Skin epidermis (tissue), 12 donors: ENCODE results near the gene ANKRD36B.
"Not testable (repeated sequence)": the region's sequence is repeated elsewhere in the genome, so short reads cannot be mapped to it uniquely, and the experiment has no call there.

Experiments used
- H3K27ac ChIP-seq, 21 experiments: fragments of 200-600 bp; sonication (generic) in 11 of 21; one replicate each; pipeline ENCODE4 v1.5.0; 2020; ENCODE audit warnings: mild to moderate bottlenecking in 3 of 21, inconsistent platforms in 2 of 21, moderate library complexity in 2 of 21
- H3K4me3 ChIP-seq, 7 experiments: fragments of 200-600 bp; sonication (generic) in 2 of 7; one replicate each; pipeline ENCODE4 v1.5.0; 2020; ENCODE audit warnings: inconsistent platforms in 2 of 7, mild to moderate bottlenecking in 2 of 7, moderate library complexity in 1 of 7

Gene ANKRD36B

DNA sequence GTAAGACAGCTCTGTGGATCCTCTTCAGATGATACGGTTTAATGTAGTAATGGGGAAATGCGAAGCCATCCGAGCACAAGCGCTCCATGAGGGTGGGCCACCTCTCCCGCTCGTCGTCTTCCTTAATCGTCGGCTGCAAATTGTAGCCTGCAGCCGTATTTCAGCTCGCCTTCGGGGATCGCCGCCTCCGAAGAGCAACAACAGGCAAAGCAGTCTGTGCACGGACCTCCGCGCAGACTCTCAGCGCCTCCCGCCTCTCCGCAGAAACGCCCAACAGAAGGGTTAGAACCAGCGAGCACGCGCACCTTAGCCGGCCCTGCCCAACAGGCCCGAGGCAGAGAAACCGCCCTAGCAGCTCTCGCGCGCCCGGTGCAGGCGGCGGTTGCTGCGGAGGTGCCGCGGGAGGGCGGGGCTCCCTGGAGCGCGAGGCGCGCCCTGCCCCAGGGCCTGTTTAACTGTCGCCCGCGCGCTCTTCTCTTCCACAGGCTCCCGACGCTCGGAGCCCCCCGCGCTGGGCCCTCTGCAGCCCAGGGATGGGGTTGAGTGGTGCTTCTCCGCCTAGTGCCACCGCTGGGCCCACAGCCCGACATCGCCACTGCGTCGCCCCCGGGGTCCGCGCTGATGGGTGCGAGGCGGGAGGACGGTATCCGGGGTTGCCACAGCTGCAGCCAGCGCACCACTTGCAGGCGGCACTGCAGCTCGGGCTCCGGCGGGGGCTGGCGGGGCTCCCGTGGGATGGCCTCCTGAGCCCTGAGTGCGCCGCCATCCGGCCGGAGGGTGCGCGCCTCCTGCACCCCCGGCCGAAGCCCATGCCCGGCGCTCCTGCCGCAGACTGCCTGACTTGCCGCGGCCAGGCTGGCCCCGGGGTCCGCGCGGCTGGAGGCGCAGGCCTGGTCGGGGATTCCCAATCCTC lies at the start of gene ANKRD36B:
Gene ANKRD36B, minus strand, starts transcription at position 280 of the 913 bp plus-strand sequence. Its CDS starts 192 bp downstream, at position 88.
- peak within 1 kb of the TSS; percentile 74 to 95 (median 92) for H3K27ac ChIP-seq
- H3K4me3 ChIP-seq: peak within 1 kb of the TSS; percentile 40 to 60 (median 53)

DNA sequence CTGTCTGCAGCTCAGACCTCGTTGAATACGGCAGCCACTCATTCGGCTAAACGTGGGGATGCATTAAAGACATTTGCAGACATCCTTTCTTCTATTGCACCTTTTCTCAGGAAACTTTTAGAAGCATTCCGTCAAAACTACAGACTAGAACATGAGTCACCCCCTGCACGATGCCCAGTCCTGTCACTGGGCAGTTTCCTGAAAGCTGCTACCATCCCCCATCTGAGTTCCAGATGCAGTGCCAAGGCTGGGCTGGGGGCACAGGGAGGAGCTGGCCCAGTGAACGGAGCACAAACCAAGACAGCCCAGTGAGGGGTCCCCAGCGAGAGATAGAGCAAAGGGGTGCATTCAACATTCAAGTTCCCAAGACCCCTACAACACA lies 36.4 kb upstream of the ANKRD36B start:
- H3K4me3 ChIP-seq, H3K27ac ChIP-seq: not testable (repeated sequence)

DNA sequence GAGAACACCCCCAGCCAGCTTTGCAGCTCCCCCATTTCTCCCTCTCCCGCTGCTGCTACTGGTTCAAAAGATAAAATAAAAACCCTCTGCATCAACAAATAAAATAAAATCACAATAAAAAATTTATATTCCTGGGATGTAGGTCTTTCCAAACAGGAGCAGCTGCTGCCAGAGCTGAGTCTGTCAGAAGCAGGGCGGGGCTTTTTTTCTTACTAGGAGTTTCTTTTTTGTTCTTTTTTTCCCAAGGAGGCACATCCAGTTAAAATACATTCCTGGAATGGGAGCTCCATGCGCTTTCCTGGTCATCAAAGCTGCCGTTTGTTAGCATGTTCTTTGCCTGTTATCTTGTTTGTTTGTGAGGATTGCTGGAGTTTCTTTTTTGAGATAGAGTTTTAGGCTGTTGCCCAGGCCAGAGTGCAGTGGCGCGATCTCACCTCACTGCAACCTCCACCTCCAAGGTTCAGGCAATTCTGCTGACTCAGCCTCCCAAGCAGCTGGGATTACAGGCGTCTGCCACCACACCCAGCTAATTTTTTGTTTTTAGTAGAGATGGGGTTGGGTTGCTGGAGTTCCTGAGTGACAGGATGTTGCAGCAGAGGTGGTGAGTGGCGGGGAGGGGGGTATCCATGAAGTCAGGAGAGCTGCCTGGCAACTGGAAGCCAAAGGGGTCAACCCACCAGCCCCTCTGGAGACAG lies 35.8 kb upstream of the ANKRD36B start:
- not testable (repeated sequence) for H3K27ac ChIP-seq, H3K4me3 ChIP-seq

DNA sequence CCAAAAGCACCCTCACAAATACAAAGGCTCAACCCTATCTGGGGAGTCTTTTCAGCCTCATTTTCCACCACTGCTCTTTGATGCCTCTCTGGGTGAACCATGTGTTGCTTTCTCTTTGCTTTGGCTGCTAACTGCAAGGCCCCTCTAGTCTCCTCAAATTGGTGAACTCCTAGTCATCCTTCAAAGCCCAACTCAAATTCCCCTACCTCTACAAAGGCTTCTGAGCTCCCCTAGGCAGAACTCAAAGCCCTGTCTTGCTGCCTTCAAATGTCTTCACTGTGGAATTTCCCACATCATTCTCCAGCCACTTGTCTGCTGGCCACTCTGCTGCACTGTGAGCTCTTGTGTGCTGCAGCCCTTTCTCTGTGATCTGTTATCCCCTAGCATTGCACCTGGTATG lies 33.3 kb upstream of the ANKRD36B start:
- H3K4me3 ChIP-seq, H3K27ac ChIP-seq: not testable (repeated sequence)

DNA sequence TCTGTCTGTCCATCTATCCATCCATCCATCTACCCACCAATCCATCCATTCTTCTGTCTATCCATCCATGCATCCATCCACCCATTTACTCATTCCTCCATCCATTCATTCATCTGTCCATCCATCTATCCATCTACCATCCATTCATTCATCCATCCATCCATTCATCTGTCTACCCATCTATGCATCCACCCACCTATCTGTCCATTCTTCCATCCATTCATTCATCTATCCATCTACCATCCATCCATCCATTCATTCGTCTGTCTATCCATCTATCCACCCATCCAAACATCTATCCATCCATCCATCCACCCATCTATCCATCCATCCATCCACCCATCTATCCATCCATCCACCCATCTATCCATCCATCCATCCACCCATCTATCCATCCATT lies 30.8 kb upstream of the ANKRD36B start:
- H3K27ac ChIP-seq, H3K4me3 ChIP-seq: not testable (repeated sequence)

DNA sequence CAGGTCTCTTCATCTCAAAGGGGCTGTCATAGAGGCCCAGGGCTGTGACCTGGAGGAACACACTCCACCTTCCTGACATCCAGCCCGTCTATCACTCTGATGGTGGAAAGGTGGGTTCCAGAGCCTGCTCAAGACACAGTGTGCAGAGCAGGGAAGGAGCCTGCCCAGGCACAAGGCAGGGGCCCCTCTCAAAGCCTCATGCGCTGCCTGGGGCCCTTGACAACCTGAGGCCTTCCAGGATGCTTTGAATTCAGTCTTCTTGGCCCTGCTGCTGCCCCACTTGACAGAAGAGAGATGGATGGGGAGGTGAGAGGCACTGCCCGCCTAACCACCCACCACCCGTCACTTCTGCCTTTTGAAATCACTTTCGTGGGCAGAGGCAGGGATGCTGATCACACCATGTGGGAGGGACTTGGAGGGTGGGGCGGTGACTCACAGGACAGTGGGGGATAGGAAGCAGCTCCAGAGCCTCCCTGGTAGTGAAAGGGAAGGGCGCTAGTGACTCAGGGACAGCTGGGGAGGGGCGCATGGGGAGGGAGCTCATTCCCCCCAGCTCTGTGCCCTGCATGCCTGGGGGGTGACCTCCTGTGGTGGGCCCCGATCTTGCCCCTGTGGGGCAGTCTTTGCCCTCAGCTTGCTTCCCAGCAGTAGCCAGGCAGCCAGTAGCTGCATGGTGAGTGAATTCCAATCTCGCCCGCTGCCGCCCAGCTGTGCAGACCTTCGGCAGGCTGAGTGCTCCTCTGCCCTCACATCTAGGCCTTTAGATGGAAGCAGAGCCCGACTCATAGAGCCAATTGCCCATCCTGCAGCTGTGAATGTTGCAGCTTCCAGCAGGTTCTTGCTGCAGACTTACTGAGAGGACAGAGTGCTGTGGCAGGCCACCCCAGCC lies 29.5 kb upstream of the ANKRD36B start:
- not testable (repeated sequence) for H3K4me3 ChIP-seq, H3K27ac ChIP-seq

DNA sequence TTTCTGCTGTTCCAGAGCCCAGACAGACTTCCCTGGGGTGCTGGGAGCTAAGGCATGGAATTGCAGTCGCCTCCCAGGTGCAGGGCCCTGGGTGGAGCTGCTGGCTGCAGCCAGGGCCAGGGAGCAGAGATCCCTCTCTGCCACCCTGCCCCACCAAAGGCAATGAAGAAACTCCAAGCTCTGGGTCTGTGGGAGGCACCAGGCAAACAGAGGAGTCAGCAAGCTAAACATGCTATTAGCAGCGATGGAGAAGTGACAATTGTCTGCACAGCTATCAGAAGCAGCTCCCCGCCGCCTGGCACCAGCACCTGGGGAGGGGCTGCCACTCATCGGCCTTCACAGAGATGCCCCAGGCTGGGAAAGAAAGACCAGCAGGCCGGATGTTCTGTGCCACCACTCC lies 28.2 kb upstream of the ANKRD36B start:
- Histone ChIP-seq H3K4me3 (no peak overlapping the region), H3K27ac (no peak overlapping the region)

DNA sequence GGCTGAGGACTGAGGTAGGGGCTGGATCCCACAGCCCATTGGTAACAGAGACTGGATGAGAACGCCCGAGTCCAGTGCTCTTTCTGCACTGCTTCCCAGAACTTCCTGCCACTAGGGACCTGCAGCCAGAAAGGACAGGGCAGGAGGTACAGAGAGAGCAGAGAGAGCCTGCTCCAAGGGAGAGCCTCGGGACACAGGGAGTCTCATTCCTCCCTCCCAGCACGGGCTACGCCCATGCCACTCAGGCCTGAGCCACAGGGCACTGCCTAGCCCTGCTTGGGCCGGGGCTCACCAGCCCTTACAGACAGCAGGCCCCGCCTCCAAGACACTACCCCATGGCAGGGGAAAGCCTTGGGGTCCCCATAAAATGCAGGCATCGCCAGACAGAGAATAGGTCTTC lies 26.1 kb upstream of the ANKRD36B start:
- not testable (repeated sequence) for H3K4me3 ChIP-seq, H3K27ac ChIP-seq

DNA sequence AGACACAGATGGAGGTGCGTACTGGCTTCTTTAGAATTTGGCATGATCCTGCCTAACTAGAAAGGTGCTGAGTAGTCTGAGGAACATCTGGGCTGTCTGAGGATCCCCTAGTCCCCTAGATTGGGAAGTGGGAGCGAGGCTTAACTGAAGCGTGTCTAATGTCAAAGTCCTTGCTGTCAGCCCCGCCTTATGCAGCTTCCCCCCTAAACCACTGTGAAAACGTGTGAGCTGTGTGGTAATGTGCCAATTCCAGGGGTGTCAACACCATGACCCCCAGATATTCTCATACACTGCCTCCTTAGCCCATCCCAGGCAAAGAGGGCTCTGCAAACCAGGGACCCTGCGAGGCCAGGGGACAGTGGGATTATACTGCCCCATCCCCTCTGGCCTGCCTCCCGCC lies 22.2 kb upstream of the ANKRD36B start:
- not testable (repeated sequence) for H3K27ac ChIP-seq, H3K4me3 ChIP-seq

DNA sequence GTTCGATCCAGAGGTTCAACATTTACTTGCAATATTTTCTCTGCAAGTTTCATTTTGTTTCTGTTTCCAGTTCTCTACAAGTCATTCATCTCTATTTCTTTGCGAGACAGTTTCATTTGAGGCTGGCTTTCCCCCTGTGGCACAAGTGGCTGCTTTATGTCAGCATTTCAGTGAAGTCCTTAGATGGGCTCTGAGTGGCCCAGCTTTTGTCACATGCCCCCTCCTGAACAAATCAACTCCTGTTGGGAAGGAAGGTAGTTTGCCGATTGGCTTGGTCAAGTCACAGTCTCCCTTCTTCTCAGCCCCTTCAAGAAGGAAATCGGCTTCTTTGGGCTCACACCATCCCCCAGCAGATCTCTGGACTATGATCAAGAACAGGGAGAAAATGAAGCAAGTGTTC lies 19.1 kb upstream of the ANKRD36B start:
- not testable (repeated sequence) for H3K4me3 ChIP-seq, H3K27ac ChIP-seq

DNA sequence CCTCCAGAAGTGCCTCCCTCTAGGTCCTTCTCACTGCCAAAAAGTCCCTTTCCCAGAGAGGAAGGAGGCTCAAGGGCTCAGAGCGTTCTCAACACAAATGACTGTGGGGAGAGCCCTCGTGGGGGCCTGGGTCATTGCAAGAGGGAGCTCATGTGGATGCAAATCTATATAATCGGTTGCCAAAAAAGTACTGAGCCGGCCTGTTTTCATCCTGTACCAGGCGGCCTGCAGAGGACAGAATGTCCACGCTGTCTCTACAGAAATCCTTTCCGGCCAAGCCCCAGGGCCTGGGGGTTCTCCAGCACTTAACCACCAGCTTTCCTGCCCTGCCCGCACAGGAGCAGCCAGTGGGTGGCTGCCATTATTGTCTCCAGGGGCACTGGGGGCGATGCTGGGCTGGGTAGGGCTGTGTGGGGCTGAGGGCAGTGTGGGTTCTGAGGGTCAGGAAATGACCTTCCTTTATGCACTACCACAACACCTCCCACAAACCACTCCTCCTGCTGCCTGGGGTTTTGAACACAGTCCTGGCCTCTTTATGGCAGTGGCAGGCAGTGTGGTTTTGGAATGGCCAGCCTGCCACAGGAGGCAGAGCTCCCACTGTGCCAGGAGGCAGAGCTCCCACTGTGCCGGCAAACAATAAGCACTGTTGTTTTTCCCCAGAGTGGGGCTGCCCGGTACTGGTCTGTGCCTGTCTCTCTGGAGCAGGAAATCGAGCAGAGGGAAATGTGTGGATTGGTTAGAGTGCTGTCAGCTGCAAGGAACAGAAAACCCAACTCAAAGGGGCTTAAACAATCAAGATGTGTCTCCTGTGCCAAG lies 16.1 kb upstream of the ANKRD36B start:
- not testable (repeated sequence) for H3K4me3 ChIP-seq, H3K27ac ChIP-seq

DNA sequence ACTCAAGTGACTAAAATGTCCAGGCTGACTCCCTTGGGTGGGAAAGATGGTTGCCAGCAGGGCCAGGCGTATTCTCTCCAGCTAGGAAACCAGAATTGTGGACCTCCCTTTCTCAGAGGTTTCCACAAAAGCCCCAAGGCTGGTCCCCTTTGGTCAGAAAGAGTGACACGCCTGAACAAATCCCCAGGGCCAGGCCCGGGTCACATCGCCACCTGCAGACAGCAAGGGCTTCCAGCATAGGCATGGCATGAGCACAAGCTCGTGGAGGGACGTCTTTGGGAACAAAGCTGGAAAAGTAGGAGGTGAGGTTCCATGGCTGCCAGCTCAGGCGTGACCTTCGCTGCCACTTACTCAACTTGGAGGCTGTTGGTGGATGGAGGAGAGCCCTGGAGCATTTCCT lies 15.4 kb upstream of the ANKRD36B start:
- H3K4me3 ChIP-seq, H3K27ac ChIP-seq: not testable (repeated sequence)

DNA sequence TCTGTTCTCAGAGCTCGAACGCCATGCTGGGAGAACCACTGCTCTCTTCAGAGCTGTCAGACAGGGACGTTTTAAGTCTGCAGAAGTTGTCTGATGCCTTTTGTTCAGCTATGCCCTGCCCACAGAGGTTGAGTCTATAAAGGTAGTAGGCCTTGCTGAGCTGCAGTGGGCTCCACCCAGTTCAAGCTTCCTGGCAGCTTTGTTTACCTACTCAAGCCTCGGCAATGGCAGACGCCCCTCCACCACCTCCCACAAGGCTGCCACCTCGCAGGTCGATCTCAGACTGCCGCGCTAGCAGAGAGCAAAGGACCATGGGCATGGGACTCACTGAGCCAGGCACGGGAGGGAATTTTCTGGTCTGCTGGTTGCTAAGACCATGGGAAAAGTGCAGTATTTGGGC lies 11.9 kb upstream of the ANKRD36B start:
- not testable (repeated sequence) for H3K27ac ChIP-seq, H3K4me3 ChIP-seq

DNA sequence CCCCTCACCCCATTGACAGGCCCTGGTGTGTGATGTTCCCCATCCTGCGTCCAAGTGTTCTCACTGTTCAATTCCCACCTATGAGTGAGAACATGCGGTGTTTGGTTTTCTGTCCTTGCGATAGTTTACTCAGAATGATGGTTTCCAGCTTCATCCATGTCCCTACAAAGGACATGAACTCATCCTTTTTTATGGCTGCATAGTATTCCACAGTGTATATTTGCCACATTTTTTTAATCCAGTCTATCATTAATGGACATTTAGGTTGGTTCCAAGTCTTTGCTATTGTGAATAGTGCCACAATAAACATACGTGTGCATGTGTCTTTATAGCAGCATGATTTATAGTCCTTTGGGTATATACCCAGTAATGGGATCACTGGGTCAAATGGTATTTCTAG lies 6.5 kb upstream of the ANKRD36B start:
- not testable (repeated sequence) for H3K4me3 ChIP-seq, H3K27ac ChIP-seq

DNA sequence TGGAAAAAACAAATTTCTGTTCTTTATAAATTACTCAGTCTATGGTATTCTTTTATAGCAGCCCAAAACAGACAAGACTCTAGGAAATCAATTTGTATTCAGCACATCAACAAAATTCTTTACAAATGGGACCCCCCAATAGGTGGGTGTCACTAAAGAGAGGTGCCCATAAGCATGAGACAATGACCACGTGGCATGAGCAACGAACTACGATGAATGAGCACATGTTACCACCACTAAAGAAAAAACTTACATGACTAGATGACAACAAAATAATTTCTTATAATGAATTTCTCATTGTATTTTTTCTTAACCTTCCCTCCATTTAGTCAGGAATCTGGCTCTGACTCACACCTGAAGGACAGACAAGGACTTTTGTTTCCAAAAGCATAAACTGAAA lies 3.8 kb upstream of the ANKRD36B start:
- not testable (repeated sequence) for H3K4me3 ChIP-seq, H3K27ac ChIP-seq

DNA sequence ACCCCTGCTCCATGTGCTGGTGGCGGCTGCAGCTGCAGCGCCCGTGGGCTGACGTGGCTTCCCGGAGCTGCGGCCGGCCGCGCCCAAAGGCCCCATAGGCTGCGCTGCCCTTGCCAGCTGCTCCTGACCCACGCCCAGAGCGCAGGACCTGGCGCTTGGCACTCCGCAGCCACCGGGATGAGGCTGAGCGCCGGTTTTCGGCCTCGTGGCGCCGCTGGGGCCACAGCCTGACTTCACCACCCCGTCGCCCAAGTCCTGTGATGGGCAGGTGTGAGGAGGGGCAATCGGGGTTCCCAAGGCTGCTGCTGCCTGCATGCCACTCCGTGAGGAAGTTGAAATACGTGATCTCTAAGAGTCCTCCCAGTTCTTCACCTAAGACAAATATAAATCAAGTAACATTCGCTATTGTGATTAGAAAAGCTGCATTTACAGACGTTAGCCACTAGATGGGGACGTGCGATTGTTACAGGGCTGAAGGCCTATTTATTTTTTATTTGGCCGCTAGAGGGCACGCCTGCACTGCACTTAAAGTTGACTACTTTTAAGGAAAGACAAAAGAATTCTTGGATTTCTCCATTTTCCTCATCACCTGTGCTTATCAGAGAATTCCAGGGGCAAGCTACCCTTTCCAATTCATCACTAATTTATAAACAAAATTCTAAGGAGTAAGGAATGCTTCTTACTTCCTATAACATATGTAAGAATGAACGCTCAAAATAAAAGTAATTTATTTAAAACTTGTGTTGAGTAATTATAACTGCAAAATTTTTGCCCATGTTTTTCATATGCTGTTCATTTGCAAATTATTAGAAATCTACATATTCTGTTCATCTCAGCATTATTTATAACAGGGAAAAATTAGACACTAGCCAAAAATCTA lies 1.1 kb upstream of the ANKRD36B start:
- Histone ChIP-seq H3K4me3 (peak overlapping the region; percentile 40 to 60 (median 53)), H3K27ac (peak overlapping the region; percentile 74 to 95 (median 92))

DNA sequence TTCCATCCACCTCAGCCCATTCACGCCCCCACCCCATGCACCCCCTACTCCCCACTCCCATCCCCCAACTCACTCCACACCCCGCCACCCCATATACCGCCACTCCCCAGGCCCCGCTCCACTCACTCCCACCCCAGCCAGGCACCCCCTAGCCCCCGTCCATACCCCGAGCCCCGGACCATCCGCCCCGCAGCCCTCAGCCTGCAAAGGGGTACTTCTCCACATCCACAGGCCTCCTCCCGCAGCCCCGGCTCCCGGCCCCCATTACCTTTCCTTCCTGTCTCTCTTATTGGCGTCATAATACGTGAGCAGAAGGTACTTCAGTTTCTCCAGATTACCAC lies 450 bp downstream of the ANKRD36B start:
- peak overlapping the region; percentile 31 to 60 (median 47) for H3K4me3 ChIP-seq
- peak overlapping the region in 19 of 21 experiments; percentile 16 to 95 (median 71) for H3K27ac ChIP-seq

DNA sequence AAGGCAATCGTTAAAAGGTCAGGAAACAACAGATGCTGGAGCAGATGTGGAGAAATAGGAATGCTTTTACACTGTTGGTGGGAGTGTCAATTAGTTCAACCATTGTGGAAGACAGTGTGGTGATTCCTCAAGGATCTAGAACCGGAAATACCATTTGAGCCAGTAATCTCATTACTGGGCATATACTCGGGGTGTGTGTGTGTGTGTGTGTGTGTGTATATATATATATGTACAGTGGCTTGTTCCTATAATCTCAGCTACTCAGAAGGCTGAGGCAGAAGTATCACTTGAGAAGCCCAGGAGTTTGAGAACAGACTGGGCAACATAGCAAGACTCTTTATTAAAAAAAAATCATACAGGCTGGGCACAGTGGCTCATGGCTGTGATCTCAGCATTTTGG lies 24.0 kb downstream of the ANKRD36B start:
- H3K4me3 ChIP-seq, H3K27ac ChIP-seq: not testable (repeated sequence)
